OCI-LY7 (cell line): Measurements from ENCODE around the gene AOC3. TPM values are rescaled to one million over a fixed set of nuclear protein-coding genes. Genes with fewer than 3 reads are reported as not detected.
"Not testable (repeated sequence)": the region's sequence is repeated elsewhere in the genome, so short reads cannot be mapped to it uniquely, and the experiment has no call there.

Source experiments
- BruUV-seq: library from RNA; stranded (reverse); fragments of 400-500 nt; replicated peaks from 2 replicates; lab custom pipeline; 2021; lab: Mats Ljungman, UMichigan
- CTCF ChIA-PET: fragments of 300-600 bp; sonication (Branson Sonifier 250); formaldehyde crosslinking; loops from one replicate; lab custom pipeline; 2022; ENCODE audit warnings: antibody characterized with exemption; ENCODE audit not compliant: unreplicated experiment; lab: Charles Lee
- POLR2A ChIA-PET: fragments of 300-600 bp; sonication (Branson Sonifier 250); formaldehyde crosslinking; loops from one replicate; lab custom pipeline; 2022; ENCODE audit warnings: antibody characterized with exemption; lab: Charles Lee
- DNase-seq: peaks from one replicate; pipeline ENCODE4 v3.0.0-alpha.2; 2015; ENCODE audit warnings: low spot score
- H2AFZ ChIP-seq: fragments of 200-600 bp; sonication (generic), shearing (Covaris generic); 2 replicates; pipeline ENCODE4 v1.6.1; 2014; ENCODE audit warnings: mild to moderate bottlenecking, antibody characterized with exemption, low read length, moderate library complexity
- H3K27ac ChIP-seq: fragments of 200-600 bp; sonication (generic); 2 replicates; pipeline ENCODE4 v1.5.1; 2014; ENCODE audit warnings: mixed run types, low read depth, mild to moderate bottlenecking, moderate library complexity, low read length, inconsistent platforms; ENCODE audit not compliant: poor library complexity, severe bottlenecking
- H3K36me3 ChIP-seq: fragments of 200-600 bp; sonication (generic); 2 replicates; pipeline ENCODE4 v1.6.1; 2014; ENCODE audit warnings: mild to moderate bottlenecking, antibody characterized with exemption, low read length, moderate library complexity, mixed read lengths; ENCODE audit not compliant: insufficient read depth
- H3K4me1 ChIP-seq: fragments of 200-600 bp; sonication (generic); 2 replicates; pipeline ENCODE4 v1.5.1; 2014; ENCODE audit warnings: mild to moderate bottlenecking, low read length; ENCODE audit not compliant: insufficient read depth, poor library complexity, severe bottlenecking
- H3K4me2 ChIP-seq: fragments of 200-600 bp; sonication (generic); 2 replicates; pipeline ENCODE4 v1.6.1; 2014; ENCODE audit warnings: mild to moderate bottlenecking, low read length
- H3K4me3 ChIP-seq: fragments of 200-600 bp; sonication (generic); 2 replicates; pipeline ENCODE4 v1.5.1; 2014; ENCODE audit warnings: mild to moderate bottlenecking, low read depth, low read length; ENCODE audit not compliant: poor library complexity, severe bottlenecking
- H3K79me2 ChIP-seq: fragments of 200-600 bp; sonication (generic); 2 replicates; pipeline ENCODE4 v1.6.1; 2016; ENCODE audit warnings: low read depth, mild to moderate bottlenecking, low read length, moderate library complexity, mixed read lengths; ENCODE audit not compliant: insufficient read depth
- H3K9me2 ChIP-seq: fragments of 200-600 bp; sonication (generic); 2 replicates; pipeline ENCODE4 v1.6.1; 2016; ENCODE audit warnings: mild to moderate bottlenecking, low read length, mixed read lengths; ENCODE audit not compliant: insufficient read depth
- H3K9me3 ChIP-seq: fragments of 200-600 bp; sonication (generic); 2 replicates; pipeline ENCODE4 v1.6.1; 2014; ENCODE audit warnings: mild to moderate bottlenecking, mixed run types, low read length, mixed read lengths
- H4K20me1 ChIP-seq: fragments of 200-600 bp; sonication (generic); 2 replicates; pipeline ENCODE4 v1.6.1; 2014; ENCODE audit warnings: mild to moderate bottlenecking, antibody characterized with exemption, low read length, moderate library complexity, mixed read lengths; ENCODE audit not compliant: insufficient read depth
- EZH2phosphoT487 ChIP-seq: fragments of 200-600 bp; sonication (generic); IDR thresholded peaks from 2 replicates; pipeline ENCODE4 v1.6.1; 2018; ENCODE audit warnings: low read depth, borderline replicate concordance, mild to moderate bottlenecking, mixed run types, antibody characterized with exemption, low read length, moderate library complexity, mixed read lengths
- intact Hi-C: fragments of 100-400 bp; cut with micrococcal nuclease; formaldehyde crosslinking; loops from one replicate; pipeline ENCODE4 v1.10.0; 2022; ENCODE audit not compliant: unreplicated experiment
- total RNA-seq, 2 experiments: library from RNA; depleted of rRNA in 1 of 2; stranded (reverse); fragments of >200 nt in 1 of 2; shearing (Covaris generic) in 1 of 2; gene quantifications; 2 replicates each; pipeline ENCODE4 v1.2.3, GENCODE V29; 2014 to 2022
- TF ChIP-seq, protein P1 (sequence below): fragments of 200-600 bp; sonication (generic); conservative IDR thresholded peaks from 2 replicates; pipeline ENCODE4 v1.5.1; 2014; ENCODE audit warnings: mild to moderate bottlenecking, antibody characterized with exemption, low read length, moderate library complexity, mixed read lengths

The AOC3 gene
- total RNA-seq, 2 experiments from 2014 or later: 0.73 to 2.5 TPM

DNA sequence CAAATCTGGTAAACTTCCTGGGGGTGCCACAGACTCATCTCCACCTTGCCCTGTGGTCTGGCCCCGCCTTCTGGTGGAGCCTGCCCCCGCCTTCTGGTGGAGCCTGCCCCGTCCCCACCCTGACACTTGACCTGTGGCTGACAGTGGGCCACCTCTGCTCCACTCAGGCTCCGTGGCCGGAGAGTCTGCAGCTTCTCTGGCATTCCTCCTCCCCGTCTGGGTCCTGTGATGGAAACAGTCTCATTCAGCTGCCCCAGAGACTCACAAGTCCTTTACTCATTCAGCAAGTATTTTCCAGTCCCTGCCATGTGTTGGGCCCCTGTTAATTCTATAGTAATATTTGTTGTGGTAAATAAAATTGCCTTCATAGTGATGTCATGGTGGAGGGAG, 28.6 kb downstream of the AOC3 start:
- Histone ChIP-seq H3K9me2 (no peaks in the 10 kb centered on the region), H3K4me3 (no peak overlapping the region), H3K9me3 (no peaks in the 10 kb centered on the region), H3K4me2 (no peak overlapping the region), H3K4me1 (no peaks in the 10 kb centered on the region), H3K79me2 (no peaks in the 10 kb centered on the region), H2AFZ (no peak overlapping the region), H3K27ac (no peak overlapping the region), H3K36me3 (no peaks in the 10 kb centered on the region), H4K20me1 (no peaks in the 10 kb centered on the region)
- POLR2A ChIA-PET: no interaction called here
- DNase-seq: no peak
- intact Hi-C loops: no loop called here
- BruUV-seq: no TSS peak
- TF ChIP-seq, protein P1, sequence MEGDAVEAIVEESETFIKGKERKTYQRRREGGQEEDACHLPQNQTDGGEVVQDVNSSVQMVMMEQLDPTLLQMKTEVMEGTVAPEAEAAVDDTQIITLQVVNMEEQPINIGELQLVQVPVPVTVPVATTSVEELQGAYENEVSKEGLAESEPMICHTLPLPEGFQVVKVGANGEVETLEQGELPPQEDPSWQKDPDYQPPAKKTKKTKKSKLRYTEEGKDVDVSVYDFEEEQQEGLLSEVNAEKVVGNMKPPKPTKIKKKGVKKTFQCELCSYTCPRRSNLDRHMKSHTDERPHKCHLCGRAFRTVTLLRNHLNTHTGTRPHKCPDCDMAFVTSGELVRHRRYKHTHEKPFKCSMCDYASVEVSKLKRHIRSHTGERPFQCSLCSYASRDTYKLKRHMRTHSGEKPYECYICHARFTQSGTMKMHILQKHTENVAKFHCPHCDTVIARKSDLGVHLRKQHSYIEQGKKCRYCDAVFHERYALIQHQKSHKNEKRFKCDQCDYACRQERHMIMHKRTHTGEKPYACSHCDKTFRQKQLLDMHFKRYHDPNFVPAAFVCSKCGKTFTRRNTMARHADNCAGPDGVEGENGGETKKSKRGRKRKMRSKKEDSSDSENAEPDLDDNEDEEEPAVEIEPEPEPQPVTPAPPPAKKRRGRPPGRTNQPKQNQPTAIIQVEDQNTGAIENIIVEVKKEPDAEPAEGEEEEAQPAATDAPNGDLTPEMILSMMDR: no peak
- no peak for TF ChIP-seq EZH2phosphoT487
- CTCF ChIA-PET: no interaction called here

DNA sequence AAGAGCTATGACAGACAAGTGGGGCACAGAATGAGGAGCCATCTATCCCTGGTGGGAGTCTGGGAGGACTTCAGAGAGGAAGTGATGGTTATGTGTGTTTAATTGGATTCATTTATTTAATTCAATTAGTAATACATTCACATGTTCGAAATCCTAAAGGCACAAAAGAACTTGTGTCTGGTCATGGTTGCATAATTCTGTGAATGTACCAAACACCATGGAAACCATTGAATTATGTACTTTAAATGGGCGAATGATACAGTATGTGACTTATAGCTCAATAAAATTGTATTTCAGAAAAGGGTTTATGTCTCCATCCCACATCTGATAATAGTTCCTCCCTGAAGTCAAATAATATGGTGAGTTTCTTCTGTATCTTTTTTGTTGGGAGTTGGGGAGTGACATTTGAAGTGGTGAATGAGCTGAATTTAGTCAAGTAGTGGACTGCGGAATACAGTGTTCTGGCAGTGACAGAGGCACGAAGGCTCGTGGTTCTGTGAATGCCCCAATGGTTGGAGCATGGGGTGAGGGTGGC, 29.8 kb downstream of the AOC3 start:
- Histone ChIP-seq H3K9me2 (no peaks in the 10 kb centered on the region), H3K4me1 (no peaks in the 10 kb centered on the region), H3K36me3 (no peaks in the 10 kb centered on the region), H3K9me3 (no peaks in the 10 kb centered on the region), H4K20me1 (no peaks in the 10 kb centered on the region), H2AFZ (no peak overlapping the region), H3K79me2 (no peaks in the 10 kb centered on the region), H3K27ac (no peak overlapping the region), H3K4me2 (no peak overlapping the region), H3K4me3 (no peak overlapping the region)
- no peak for DNase-seq
- no peak for TF ChIP-seq EZH2phosphoT487
- TF ChIP-seq, protein P1: no peak
- POLR2A ChIA-PET: interaction anchor here (0.6 to 1.2 kb wide), 2 partner anchors 9 to 39 kb away, joined by 3 to 5 read pairs; no protein-coding TSS in a partner anchor
- intact Hi-C loops: no loop called here
- no TSS peak for BruUV-seq
- CTCF ChIA-PET: no interaction called here

DNA sequence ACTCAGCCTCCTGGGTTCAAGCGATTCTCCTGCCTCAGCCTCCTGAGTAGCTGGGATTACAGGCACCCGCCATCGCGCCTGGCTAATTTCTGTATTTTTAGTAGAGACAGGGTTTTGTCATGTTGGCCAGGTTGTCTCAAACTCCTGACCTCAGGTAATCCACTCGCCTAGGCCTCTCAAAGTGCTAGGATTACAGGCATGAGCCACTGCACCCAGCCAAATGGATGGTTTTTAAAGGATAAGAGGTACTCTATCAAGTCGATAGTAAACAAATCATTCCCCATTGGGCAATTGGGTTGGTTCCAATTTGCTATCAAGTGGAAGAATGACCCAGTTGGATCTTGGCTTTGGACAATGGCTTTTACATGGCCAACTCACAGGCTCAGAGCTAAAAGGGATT, 30.7 kb downstream of the AOC3 start:
- H3K9me3 ChIP-seq, H2AFZ ChIP-seq, H3K79me2 ChIP-seq, H3K27ac ChIP-seq, H4K20me1 ChIP-seq, H3K4me3 ChIP-seq, BruUV-seq, H3K36me3 ChIP-seq, DNase-seq, H3K4me2 ChIP-seq, CTCF ChIA-PET, intact Hi-C loops, H3K9me2 ChIP-seq, H3K4me1 ChIP-seq: not testable (repeated sequence)
- POLR2A ChIA-PET: interaction anchor here (0.6 to 1.3 kb wide), 2 partner anchors 15 to 155 kb away, joined by 3 to 4 read pairs; no protein-coding TSS in a partner anchor
